ENCODE data around the gene TRPV3. TPM values are rescaled to one million over a fixed set of nuclear protein-coding genes. Genes with fewer than 3 reads are reported as not detected.

TRPV3 gene
- total and polyA plus RNA-seq, 2 donors (not counting 1 experiment from before 2014, with no cell fraction given), result 1.6 to 18.2 TPM

- H4K20me1 ChIP-seq (ENCODE audit: control insufficient read depth, insufficient read depth, low read length, poor library complexity, severe bottlenecking), result no peaks in the 10 kb centered on the region
- Mint-ChIP-seq H3K27ac (peak overlapping the region; percentile 15), H3K4me3 (no peak overlapping the region), H3K27me3 (no peaks in the 10 kb centered on the region), H3K9me3 (ENCODE audit: insufficient read depth) (no peaks in the 10 kb centered on the region), H3K4me1 (peaks cover 19% of the 10 kb centered on the region)
- 100% methylated on average over 2 of the region's 5 CpGs for WGBS (ENCODE audit: insufficient coverage)
- H3K79me2 ChIP-seq (ENCODE audit: control insufficient read depth, insufficient read depth, low read length), result no peaks in the 10 kb centered on the region
- TF ChIP-seq EZH2 (IDR thresholded peaks at IDR 0.05; ENCODE audit: borderline replicate concordance, insufficient read depth, low read depth, low read length, poor library complexity, severe bottlenecking) (no peak), CTCF (IDR thresholded peaks at IDR 0.05) (no peak)
- ATAC-seq (ENCODE audit: low read depth) (no peak), DNase-seq (no peak)
- H3K4me1 ChIP-seq (ENCODE audit: control insufficient read depth in 2 of 2, insufficient read depth in 2 of 2, low read length in 2 of 2), result peaks cover 6 to 15% of the 10 kb centered on the region in 2 donors
- no peak overlapping the region for H2AFZ ChIP-seq (ENCODE audit: insufficient read depth, low read depth, low read length, poor library complexity, severe bottlenecking)
- intact Hi-C loops (cut with micrococcal nuclease), result loop anchor here (5.0 kb wide), 1 partner anchor 111 kb away; no protein-coding TSS in a partner anchor
- H3K9ac ChIP-seq (ENCODE audit: low read length), result no peak overlapping the region
- peaks cover 0 to 2% (median 0%) of the 10 kb centered on the region in 3 donors for H3K9me3 ChIP-seq (ENCODE audit: control extremely low read depth in 1 of 3, control insufficient read depth in 2 of 3, insufficient read depth in 1 of 3, low read length in 2 of 3)
- H3K27ac ChIP-seq (ENCODE audit: low read length in 2 of 2), result no peak overlapping the region
- ChIA-PET POLR2A (interaction anchor here (0.6 kb wide), 1 partner anchor 243 kb away, joined by 4 read pairs; no protein-coding TSS in a partner anchor), CTCF (interaction anchor here (0.7 to 1.5 kb wide), 4 partner anchors 18 to 488 kb away, joined by 3 to 7 read pairs (median 4); no protein-coding TSS in a partner anchor)
- no peak overlapping the region for H3K4me2 ChIP-seq (replicated peaks; ENCODE audit: low read depth, low read length, poor library complexity, severe bottlenecking)
- H3K27me3 ChIP-seq (replicated peaks in 1 of 4; ENCODE audit: control extremely low read depth in 1 of 4, control insufficient read depth in 3 of 4, insufficient read depth in 4 of 4, low read length in 3 of 4), result peaks cover 0 to 7% (median 0%) of the 10 kb centered on the region in 4 experiments
- H3K4me3 ChIP-seq (ENCODE audit: control extremely low read depth in 1 of 5, extremely low read depth in 1 of 5, insufficient read depth in 1 of 5, low read depth in 2 of 5, low read length in 4 of 5), result no peak overlapping the region
- H3K36me3 ChIP-seq (replicated peaks in 1 of 2; ENCODE audit: control extremely low read depth in 1 of 2, control insufficient read depth in 1 of 2, extremely low read depth in 1 of 2, insufficient read depth in 2 of 2, low read length in 1 of 2), result no peaks in the 10 kb centered on the region
These were observed 20.9 kb downstream of the TRPV3 start for GRCh38 chr17:3536716-3537115.

DNA sequence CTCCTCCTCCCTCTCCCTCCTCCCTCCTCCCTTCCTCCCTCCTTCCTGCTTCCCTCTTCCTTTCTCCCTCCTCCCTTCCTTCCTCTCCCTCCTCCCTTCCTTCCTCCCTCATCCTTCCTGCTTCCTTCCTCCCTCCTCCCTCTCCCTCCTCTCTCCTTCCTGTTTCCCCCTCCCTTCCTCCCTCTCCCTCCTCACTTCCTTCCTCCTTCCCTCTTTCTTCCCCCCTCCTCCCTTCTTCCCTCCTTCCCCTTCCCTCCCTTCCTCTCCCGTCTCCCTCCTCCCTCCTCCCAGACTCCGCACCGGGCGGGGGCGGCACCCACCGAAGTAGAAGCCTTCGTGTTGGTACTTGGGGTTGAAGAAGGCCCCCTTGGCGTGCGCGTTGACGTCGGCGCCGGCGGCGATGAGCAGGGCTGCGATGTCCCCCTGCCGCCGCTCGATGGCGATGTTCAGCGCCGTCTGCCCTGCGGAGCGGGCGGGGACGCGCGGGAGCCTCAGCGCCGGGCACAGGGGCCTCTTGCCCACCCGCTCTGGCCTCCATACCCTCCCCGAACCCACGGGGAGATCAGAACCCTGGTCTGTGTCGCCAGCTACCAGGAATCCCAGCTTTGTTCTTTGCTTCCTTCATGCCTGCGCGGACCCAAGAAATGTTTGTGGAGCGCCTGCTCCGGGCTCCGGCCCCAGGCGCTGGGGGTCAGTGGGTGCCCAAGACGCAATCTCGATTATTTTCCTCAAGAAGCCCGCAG is 22.2 kb downstream of the TRPV3 start:
- Histone ChIP-seq H4K20me1 (ENCODE audit: control insufficient read depth, insufficient read depth, low read length, poor library complexity, severe bottlenecking) (no peaks in the 10 kb centered on the region), H3K79me2 (ENCODE audit: control insufficient read depth, insufficient read depth, low read length) (no peaks in the 10 kb centered on the region), H3K27me3 (replicated peaks in 1 of 4; ENCODE audit: control extremely low read depth in 1 of 4, control insufficient read depth in 3 of 4, insufficient read depth in 4 of 4, low read length in 3 of 4) (peaks cover 0 to 7% (median 0%) of the 10 kb centered on the region in 4 experiments), H3K9me3 (ENCODE audit: control extremely low read depth in 1 of 3, control insufficient read depth in 2 of 3, insufficient read depth in 1 of 3, low read length in 2 of 3) (peaks cover 0 to 2% (median 0%) of the 10 kb centered on the region in 3 donors), H3K9ac (ENCODE audit: low read length) (peak overlapping the region; percentile 45), H3K4me2 (replicated peaks; ENCODE audit: low read depth, low read length, poor library complexity, severe bottlenecking) (peak overlapping the region; percentile 78), H3K36me3 (replicated peaks in 1 of 2; ENCODE audit: control extremely low read depth in 1 of 2, control insufficient read depth in 1 of 2, extremely low read depth in 1 of 2, insufficient read depth in 2 of 2, low read length in 1 of 2) (no peaks in the 10 kb centered on the region), H2AFZ (ENCODE audit: insufficient read depth, low read depth, low read length, poor library complexity, severe bottlenecking) (peak overlapping the region; percentile 81), H3K27ac (ENCODE audit: low read length in 2 of 2) (no peak overlapping the region), H3K4me3 (ENCODE audit: control extremely low read depth in 1 of 5, extremely low read depth in 1 of 5, insufficient read depth in 1 of 5, low read depth in 2 of 5, low read length in 4 of 5) (peak overlapping the region in 4 of 5 experiments; percentile 12 to 48 (median 30)), H3K4me1 (ENCODE audit: control insufficient read depth in 2 of 2, insufficient read depth in 2 of 2, low read length in 2 of 2) (peaks cover 6 to 15% of the 10 kb centered on the region in 2 donors)
- intact Hi-C loops (cut with micrococcal nuclease), result loop anchor here (5.0 kb wide), 1 partner anchor 112 kb away; no protein-coding TSS in a partner anchor
- DNase-seq, result peak; percentile 77
- TF ChIP-seq CTCF (IDR thresholded peaks at IDR 0.05) (peak; percentile 71), EZH2 (IDR thresholded peaks at IDR 0.05; ENCODE audit: borderline replicate concordance, insufficient read depth, low read depth, low read length, poor library complexity, severe bottlenecking) (no peak)
- H3K27me3 Mint-ChIP-seq, result no peaks in the 10 kb centered on the region
- peak overlapping the region; percentile 70 for H3K4me3 Mint-ChIP-seq
- WGBS (ENCODE audit: insufficient coverage), result 11% methylated on average over 42 of the region's 44 CpGs
- peak overlapping the region; percentile 32 for H3K27ac Mint-ChIP-seq
- ChIA-PET CTCF (interaction anchor here (0.9 to 1.5 kb wide), 8 partner anchors 12 to 293 kb away, joined by 3 to 5 read pairs (median 3); partner anchors contain the start of genes CTNS and SHPK), POLR2A (interaction anchor here (0.6 kb wide), 1 partner anchor 312 kb away, joined by 3 read pairs; no protein-coding TSS in a partner anchor)
- H3K9me3 Mint-ChIP-seq (ENCODE audit: insufficient read depth), result no peaks in the 10 kb centered on the region
- peaks cover 19% of the 10 kb centered on the region for H3K4me1 Mint-ChIP-seq
- ATAC-seq (ENCODE audit: low read depth), result peak; percentile 95
